ENCODE data around the gene UNC13B.

Gene UNC13B

DNA sequence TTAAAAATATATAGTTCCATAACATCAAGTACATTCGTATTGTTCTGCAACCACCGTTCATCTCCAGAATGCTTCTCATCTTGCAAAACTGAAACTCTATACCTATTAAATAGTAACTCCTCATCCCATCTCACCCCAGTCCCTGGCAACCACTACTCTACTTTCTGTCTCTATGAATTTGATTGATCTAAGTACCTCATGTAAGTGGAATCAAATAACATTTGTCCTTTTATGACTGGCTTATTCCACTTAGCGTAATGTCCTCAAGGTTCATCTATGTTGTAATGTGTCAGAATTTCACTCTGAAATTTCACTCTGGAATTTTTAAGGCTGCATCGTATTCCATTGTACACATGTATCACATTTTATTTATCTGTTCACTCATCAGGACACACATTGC is 196.0 kb downstream of the UNC13B start:
- TF ChIP-seq SUZ12 (IDR thresholded peaks at IDR 0.05; ENCODE audit: extremely low read depth, insufficient read depth, insufficient read length) (no peak), YY1 (IDR thresholded peaks at IDR 0.05; ENCODE audit: insufficient read depth, insufficient read length) (no peak), ZNF274 (IDR thresholded peaks at IDR 0.05; ENCODE audit: low read depth, low read length) (no peak)
- H3K9ac ChIP-seq (ENCODE audit: insufficient read length, low read depth), result no peak overlapping the region
- no peaks in the 10 kb centered on the region for H3K9me3 ChIP-seq (ENCODE audit: insufficient read depth, low read length)
- H3K27me3 ChIP-seq (ENCODE audit: insufficient read depth, insufficient read length), result no peaks in the 10 kb centered on the region
- no peak overlapping the region for H3K4me3 ChIP-seq (ENCODE audit: insufficient read length, low read depth)
- no peaks in the 10 kb centered on the region for H3K4me1 ChIP-seq (ENCODE audit: insufficient read depth, insufficient read length)
- H3K36me3 ChIP-seq (ENCODE audit: insufficient read depth, insufficient read length, low read length), result no peaks in the 10 kb centered on the region
- DNase-seq (ENCODE audit: low read depth, low spot score), result no peak

DNA sequence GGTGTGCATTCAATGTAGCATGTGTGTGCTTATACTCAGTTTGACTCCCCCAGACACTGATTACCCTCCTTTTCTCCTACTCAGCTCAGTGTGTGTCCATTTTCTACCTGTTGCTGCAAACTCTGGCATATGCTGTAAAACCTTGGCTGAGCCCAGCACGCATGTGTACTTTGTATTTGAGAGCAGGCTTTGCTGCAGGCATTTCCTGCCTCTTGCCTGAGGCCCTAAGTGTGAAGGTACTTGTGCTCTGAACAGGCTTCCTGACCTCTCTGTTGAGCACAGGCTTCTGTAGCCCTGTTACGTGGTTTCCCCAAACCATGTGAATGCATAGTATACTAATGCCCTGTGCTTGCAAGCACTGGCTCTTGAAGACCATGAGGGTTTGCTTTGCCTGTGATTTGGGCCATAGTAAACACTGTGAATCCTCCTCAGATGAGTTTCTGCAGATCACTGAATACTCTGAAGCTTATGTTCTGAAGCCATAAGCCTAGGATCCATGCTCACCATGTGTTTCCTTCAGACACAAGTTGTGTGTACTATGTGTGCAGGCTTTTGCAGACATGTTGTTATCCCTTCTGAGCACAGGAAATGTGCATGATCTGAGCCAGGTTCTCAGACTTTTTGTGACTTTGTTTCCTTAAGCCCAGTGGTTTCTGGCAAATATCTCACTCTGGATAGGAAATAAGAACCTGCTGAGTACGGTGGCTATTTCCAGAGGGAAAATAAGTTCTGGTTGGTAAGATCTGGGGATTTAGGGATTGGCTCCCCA is 203.2 kb downstream of the UNC13B start:
- H3K9ac ChIP-seq (ENCODE audit: insufficient read length, low read depth), result no peak overlapping the region
- H3K9me3 ChIP-seq (ENCODE audit: insufficient read depth, low read length), result no peaks in the 10 kb centered on the region
- no peak overlapping the region for H3K4me3 ChIP-seq (ENCODE audit: insufficient read length, low read depth)
- TF ChIP-seq YY1 (IDR thresholded peaks at IDR 0.05; ENCODE audit: insufficient read depth, insufficient read length) (no peak), SUZ12 (IDR thresholded peaks at IDR 0.05; ENCODE audit: extremely low read depth, insufficient read depth, insufficient read length) (no peak)
- H3K27me3 ChIP-seq (ENCODE audit: insufficient read depth, insufficient read length), result no peaks in the 10 kb centered on the region
- H3K4me1 ChIP-seq (ENCODE audit: insufficient read depth, insufficient read length), result no peaks in the 10 kb centered on the region
- H3K36me3 ChIP-seq (ENCODE audit: insufficient read depth, insufficient read length, low read length), result peaks cover under 1% of the 10 kb centered on the region
- no peak for DNase-seq (ENCODE audit: low read depth, low spot score)

DNA sequence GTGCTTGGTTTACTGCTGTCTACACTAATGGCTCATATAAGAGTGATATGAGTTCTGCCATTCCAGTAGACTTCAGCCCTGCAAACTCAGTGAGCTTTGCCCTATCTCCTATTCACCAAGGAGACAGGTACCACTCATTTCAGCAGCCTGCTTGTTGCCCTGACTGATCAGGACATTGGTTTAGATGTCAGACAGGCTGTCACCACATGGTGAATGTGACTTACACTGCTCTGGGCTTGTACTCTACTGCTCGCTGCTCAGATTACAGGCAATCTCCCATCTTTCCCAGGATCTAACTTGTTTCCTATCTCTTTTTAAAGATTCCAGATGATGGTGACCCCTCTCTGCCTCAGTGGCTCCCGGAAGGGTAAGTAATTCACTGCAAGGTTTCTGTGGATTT is 204.8 kb downstream of the UNC13B start:
- H3K4me3 ChIP-seq (ENCODE audit: insufficient read length, low read depth), result no peak overlapping the region
- no peak for DNase-seq (ENCODE audit: low read depth, low spot score)
- no peak overlapping the region for H3K9ac ChIP-seq (ENCODE audit: insufficient read length, low read depth)
- no peaks in the 10 kb centered on the region for H3K9me3 ChIP-seq (ENCODE audit: insufficient read depth, low read length)
- H3K36me3 ChIP-seq (ENCODE audit: insufficient read depth, insufficient read length, low read length), result peaks cover 8% of the 10 kb centered on the region
- H3K4me1 ChIP-seq (ENCODE audit: insufficient read depth, insufficient read length), result no peaks in the 10 kb centered on the region
- H3K27me3 ChIP-seq (ENCODE audit: insufficient read depth, insufficient read length), result no peaks in the 10 kb centered on the region
- TF ChIP-seq YY1 (IDR thresholded peaks at IDR 0.05; ENCODE audit: insufficient read depth, insufficient read length) (no peak), ZNF274 (IDR thresholded peaks at IDR 0.05; ENCODE audit: low read depth, low read length) (no peak), SUZ12 (IDR thresholded peaks at IDR 0.05; ENCODE audit: extremely low read depth, insufficient read depth, insufficient read length) (no peak)

DNA sequence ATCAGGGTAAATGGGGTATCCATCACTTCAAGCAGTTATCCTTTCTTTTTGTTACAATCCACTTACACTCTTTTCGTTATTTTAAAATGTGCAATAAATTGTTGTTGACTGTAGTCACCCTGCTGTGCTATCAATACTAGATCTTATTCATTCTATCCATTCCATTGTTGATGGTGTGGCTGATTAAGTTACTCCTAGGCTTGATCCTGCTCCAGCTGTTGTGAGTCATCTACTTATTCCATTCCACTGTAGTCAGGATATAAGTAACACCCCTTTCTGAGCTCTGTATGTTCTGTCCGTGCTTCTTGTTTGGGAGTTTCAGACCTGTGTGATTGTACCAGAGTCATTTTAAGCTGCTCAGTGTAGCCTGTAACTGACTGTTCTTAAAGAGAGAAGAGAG is 205.6 kb downstream of the UNC13B start:
- no peak for TF ChIP-seq SUZ12 (IDR thresholded peaks at IDR 0.05; ENCODE audit: extremely low read depth, insufficient read depth, insufficient read length)
- H3K36me3 ChIP-seq (ENCODE audit: insufficient read depth, insufficient read length, low read length), result peaks cover 8% of the 10 kb centered on the region
- H3K27me3 ChIP-seq (ENCODE audit: insufficient read depth, insufficient read length), result no peaks in the 10 kb centered on the region
- H3K9me3 ChIP-seq (ENCODE audit: insufficient read depth, low read length), result no peaks in the 10 kb centered on the region
- H3K9ac ChIP-seq (ENCODE audit: insufficient read length, low read depth), result no peak overlapping the region
- no peaks in the 10 kb centered on the region for H3K4me1 ChIP-seq (ENCODE audit: insufficient read depth, insufficient read length)
- DNase-seq (ENCODE audit: low read depth, low spot score), result no peak
- H3K4me3 ChIP-seq (ENCODE audit: insufficient read length, low read depth), result no peak overlapping the region

DNA sequence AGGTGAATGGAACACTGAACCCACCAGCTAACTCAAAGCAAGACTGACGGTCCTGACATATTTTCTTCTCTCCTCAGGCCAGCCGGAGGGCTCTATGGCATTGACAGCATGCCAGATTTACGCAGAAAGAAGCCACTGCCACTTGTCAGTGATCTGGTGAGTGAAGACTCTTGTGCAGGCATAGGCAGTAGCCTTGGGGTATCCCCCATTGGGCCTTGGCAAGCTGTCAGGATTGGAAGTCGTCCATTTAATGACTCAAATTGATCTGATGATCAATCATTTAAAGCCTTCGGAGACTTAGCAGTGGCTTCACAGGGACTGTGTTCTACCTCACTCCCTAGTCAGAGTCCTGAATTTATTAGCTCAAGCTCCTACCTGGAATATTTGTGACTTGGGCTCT is 208.4 kb downstream of the UNC13B start:
- no peak overlapping the region for H3K9ac ChIP-seq (ENCODE audit: insufficient read length, low read depth)
- no peaks in the 10 kb centered on the region for H3K9me3 ChIP-seq (ENCODE audit: insufficient read depth, low read length)
- no peaks in the 10 kb centered on the region for H3K27me3 ChIP-seq (ENCODE audit: insufficient read depth, insufficient read length)
- no peaks in the 10 kb centered on the region for H3K4me1 ChIP-seq (ENCODE audit: insufficient read depth, insufficient read length)
- TF ChIP-seq SUZ12 (IDR thresholded peaks at IDR 0.05; ENCODE audit: extremely low read depth, insufficient read depth, insufficient read length) (no peak), YY1 (IDR thresholded peaks at IDR 0.05; ENCODE audit: insufficient read depth, insufficient read length) (no peak), ZNF274 (IDR thresholded peaks at IDR 0.05; ENCODE audit: low read depth, low read length) (no peak)
- DNase-seq (ENCODE audit: low read depth, low spot score), result no peak
- no peak overlapping the region for H3K4me3 ChIP-seq (ENCODE audit: insufficient read length, low read depth)
- H3K36me3 ChIP-seq (ENCODE audit: insufficient read depth, insufficient read length, low read length), result peaks cover 13% of the 10 kb centered on the region

DNA sequence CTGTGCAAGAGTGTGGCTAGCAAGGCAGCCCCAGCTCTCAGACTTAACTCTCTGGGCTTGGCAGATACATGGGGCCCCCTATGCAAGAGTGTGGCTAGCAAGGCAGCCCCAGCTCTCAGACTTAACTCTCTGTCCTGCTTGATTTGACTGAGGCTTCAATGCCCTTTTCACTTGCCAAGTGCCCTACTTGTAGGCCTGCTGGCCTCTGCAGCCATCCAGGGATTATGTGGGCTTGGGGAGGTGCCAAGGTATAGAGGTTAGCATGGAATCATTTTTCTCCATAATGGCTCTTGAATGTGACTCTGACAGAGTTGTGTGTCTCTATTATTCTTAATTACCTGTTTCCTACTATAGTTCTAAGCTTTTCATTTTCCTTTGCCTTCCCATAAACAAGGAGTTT is 212.6 kb downstream of the UNC13B start:
- no peak for DNase-seq (ENCODE audit: low read depth, low spot score)
- TF ChIP-seq SUZ12 (IDR thresholded peaks at IDR 0.05; ENCODE audit: extremely low read depth, insufficient read depth, insufficient read length), result no peak
- TF ChIP-seq ZNF274 (IDR thresholded peaks at IDR 0.05; ENCODE audit: low read depth, low read length), result no peak
- TF ChIP-seq YY1 (IDR thresholded peaks at IDR 0.05; ENCODE audit: insufficient read depth, insufficient read length), result no peak
- no peaks in the 10 kb centered on the region for H3K4me1 ChIP-seq (ENCODE audit: insufficient read depth, insufficient read length)

DNA sequence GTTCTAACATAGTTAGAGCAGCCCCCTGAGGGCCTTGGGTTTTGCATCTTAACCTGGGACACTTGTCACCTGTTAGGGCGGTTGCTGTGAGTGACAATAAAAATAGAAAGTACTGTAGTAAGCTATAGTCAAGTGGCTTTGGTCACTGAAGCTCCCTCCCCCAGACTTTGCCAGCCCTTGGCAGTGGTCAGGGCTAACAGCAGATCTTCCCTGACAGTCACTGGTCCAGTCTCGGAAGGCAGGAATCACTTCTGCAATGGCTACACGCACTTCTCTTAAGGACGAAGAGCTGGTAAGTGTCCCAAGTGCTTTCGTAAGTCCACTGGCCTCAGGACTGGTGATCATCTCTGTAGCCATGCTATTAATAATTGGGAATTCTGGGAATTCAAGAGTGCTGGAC is 213.1 kb downstream of the UNC13B start:
- Histone ChIP-seq H3K36me3 (ENCODE audit: insufficient read depth, insufficient read length, low read length) (peaks cover 20% of the 10 kb centered on the region), H3K27me3 (ENCODE audit: insufficient read depth, insufficient read length) (no peaks in the 10 kb centered on the region), H3K9ac (ENCODE audit: insufficient read length, low read depth) (no peak overlapping the region), H3K4me1 (ENCODE audit: insufficient read depth, insufficient read length) (no peaks in the 10 kb centered on the region), H3K9me3 (ENCODE audit: insufficient read depth, low read length) (no peaks in the 10 kb centered on the region), H3K4me3 (ENCODE audit: insufficient read length, low read depth) (no peak overlapping the region)
- DNase-seq (ENCODE audit: low read depth, low spot score), result no peak
- TF ChIP-seq ZNF274 (IDR thresholded peaks at IDR 0.05; ENCODE audit: low read depth, low read length) (no peak), SUZ12 (IDR thresholded peaks at IDR 0.05; ENCODE audit: extremely low read depth, insufficient read depth, insufficient read length) (no peak), YY1 (IDR thresholded peaks at IDR 0.05; ENCODE audit: insufficient read depth, insufficient read length) (no peak)

More for the DNA sequence above, 212.6 kb downstream of the UNC13B start:
- no peaks in the 10 kb centered on the region for H3K9me3 ChIP-seq (ENCODE audit: insufficient read depth, low read length)
- H3K9ac ChIP-seq (ENCODE audit: insufficient read length, low read depth), result no peak overlapping the region
- H3K4me3 ChIP-seq (ENCODE audit: insufficient read length, low read depth), result no peak overlapping the region
- peaks cover 20% of the 10 kb centered on the region for H3K36me3 ChIP-seq (ENCODE audit: insufficient read depth, insufficient read length, low read length)
- H3K27me3 ChIP-seq (ENCODE audit: insufficient read depth, insufficient read length), result no peaks in the 10 kb centered on the region
